ENCODE results near the gene ZNRF2.
"Not testable (repeated sequence)": the region's sequence is repeated elsewhere in the genome, so short reads cannot be mapped to it uniquely, and the experiment has no call there.

ZNRF2 gene

GRCh38 chr7:30365621-30366020 lies 81.2 kb downstream of the ZNRF2 start:
- no peak for DNase-seq

- DNase-seq: no peak
Measured at GRCh38 chr7:30366606-30367005, 82.2 kb downstream of the ZNRF2 start.

GRCh38 chr7:30367561-30367960 lies 83.2 kb downstream of the ZNRF2 start:
- DNase-seq: no peak

GRCh38 chr7:30369879-30370278 lies 85.5 kb downstream of the ZNRF2 start:
- DNase-seq: no peak

GRCh38 chr7:30371321-30371720 lies 86.9 kb downstream of the ZNRF2 start:
- no peak for DNase-seq

GRCh38 chr7:30378275-30378674 lies 93.9 kb downstream of the ZNRF2 start:
- no peak for DNase-seq

- no peak for DNase-seq
Measured at GRCh38 chr7:30379131-30379530, 94.7 kb downstream of the ZNRF2 start.

GRCh38 chr7:30379741-30380140 lies 95.3 kb downstream of the ZNRF2 start:
- no peak for DNase-seq

GRCh38 chr7:30380294-30380693 lies 95.9 kb downstream of the ZNRF2 start:
- DNase-seq: no peak

- DNase-seq: not testable (repeated sequence)
Measured at GRCh38 chr7:30380824-30381223, 96.4 kb downstream of the ZNRF2 start.

- no peak for DNase-seq
Measured at GRCh38 chr7:30382607-30383006, 98.2 kb downstream of the ZNRF2 start.

GRCh38 chr7:30389791-30390190 lies 105.4 kb downstream of the ZNRF2 start:
- DNase-seq: peak; percentile 39

GRCh38 chr7:30390736-30391636 lies 106.6 kb downstream of the ZNRF2 start:
- peak; percentile 30 for DNase-seq

GRCh38 chr7:30391806-30392205 lies 107.4 kb downstream of the ZNRF2 start:
- DNase-seq: no peak

- DNase-seq: no peak
Measured at GRCh38 chr7:30395676-30396075, 111.3 kb downstream of the ZNRF2 start.

GRCh38 chr7:30396389-30396788 lies 112.0 kb downstream of the ZNRF2 start:
- DNase-seq: no peak

- DNase-seq: no peak
Measured at GRCh38 chr7:30403477-30403876, 119.1 kb downstream of the ZNRF2 start.

- DNase-seq: no peak
Measured at GRCh38 chr7:30405179-30405578, 120.8 kb downstream of the ZNRF2 start.

- no peak for DNase-seq
Measured at GRCh38 chr7:30406664-30407425, 122.4 kb downstream of the ZNRF2 start.

GRCh38 chr7:30411173-30411572 lies 126.8 kb downstream of the ZNRF2 start:
- no peak for DNase-seq

- no peak for DNase-seq
Measured at GRCh38 chr7:30411897-30412296, 127.5 kb downstream of the ZNRF2 start.

- DNase-seq: peak; percentile 76
Measured at GRCh38 chr7:30412782-30413504, 128.5 kb downstream of the ZNRF2 start.

GRCh38 chr7:30413864-30414263 lies 129.5 kb downstream of the ZNRF2 start:
- DNase-seq: no peak

All from suppressor macrophage treated with lipopolysaccharide for 4 hours (primary cell).